Fibroblast of the aortic adventitia (primary cell): ENCODE results near the gene LYRM4. TPM values are rescaled to one million over a fixed set of nuclear protein-coding genes. Genes with fewer than 3 reads are reported as not detected.

ENCODE experiments used
- DNase-seq: peaks from one replicate; pipeline ENCODE4 v3.0.0-alpha.2; 2010; ENCODE audit warnings: low read depth
- H3K4me3 ChIP-seq: 2 replicates; pipeline ENCODE4 v1.5.1; 2011; ENCODE audit warnings: low read depth, mild to moderate bottlenecking, control low read depth, low read length, moderate library complexity
- total RNA-seq: library from RNA; depleted of rRNA; stranded (reverse); fragments of >200 nt; gene quantifications from 2 replicates; pipeline ENCODE4 v1.2.3, GENCODE V29; 2012; ENCODE audit warnings: low replicate concordance
- TF ChIP-seq, protein P1 (sequence below): IDR thresholded peaks from 2 replicates; pipeline ENCODE4 v1.5.1; 2011; ENCODE audit warnings: mild to moderate bottlenecking, low read length, control low read depth, inconsistent platforms; ENCODE audit not compliant: insufficient read depth

Gene LYRM4
- total RNA-seq, 1 donor, result 21.2 TPM

- DNase-seq, result no peak
- TF ChIP-seq, protein P1, sequence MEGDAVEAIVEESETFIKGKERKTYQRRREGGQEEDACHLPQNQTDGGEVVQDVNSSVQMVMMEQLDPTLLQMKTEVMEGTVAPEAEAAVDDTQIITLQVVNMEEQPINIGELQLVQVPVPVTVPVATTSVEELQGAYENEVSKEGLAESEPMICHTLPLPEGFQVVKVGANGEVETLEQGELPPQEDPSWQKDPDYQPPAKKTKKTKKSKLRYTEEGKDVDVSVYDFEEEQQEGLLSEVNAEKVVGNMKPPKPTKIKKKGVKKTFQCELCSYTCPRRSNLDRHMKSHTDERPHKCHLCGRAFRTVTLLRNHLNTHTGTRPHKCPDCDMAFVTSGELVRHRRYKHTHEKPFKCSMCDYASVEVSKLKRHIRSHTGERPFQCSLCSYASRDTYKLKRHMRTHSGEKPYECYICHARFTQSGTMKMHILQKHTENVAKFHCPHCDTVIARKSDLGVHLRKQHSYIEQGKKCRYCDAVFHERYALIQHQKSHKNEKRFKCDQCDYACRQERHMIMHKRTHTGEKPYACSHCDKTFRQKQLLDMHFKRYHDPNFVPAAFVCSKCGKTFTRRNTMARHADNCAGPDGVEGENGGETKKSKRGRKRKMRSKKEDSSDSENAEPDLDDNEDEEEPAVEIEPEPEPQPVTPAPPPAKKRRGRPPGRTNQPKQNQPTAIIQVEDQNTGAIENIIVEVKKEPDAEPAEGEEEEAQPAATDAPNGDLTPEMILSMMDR, result no peak
- no peak overlapping the region for H3K4me3 ChIP-seq
These were observed 165.5 kb downstream of the LYRM4 start for GRCh38 chr6:5095236-5095635.

- peak; percentile 93 for DNase-seq
- no peak overlapping the region for H3K4me3 ChIP-seq
- TF ChIP-seq, protein P1, result no peak
These were observed 166.4 kb downstream of the LYRM4 start for GRCh38 chr6:5094327-5094726.

DNA sequence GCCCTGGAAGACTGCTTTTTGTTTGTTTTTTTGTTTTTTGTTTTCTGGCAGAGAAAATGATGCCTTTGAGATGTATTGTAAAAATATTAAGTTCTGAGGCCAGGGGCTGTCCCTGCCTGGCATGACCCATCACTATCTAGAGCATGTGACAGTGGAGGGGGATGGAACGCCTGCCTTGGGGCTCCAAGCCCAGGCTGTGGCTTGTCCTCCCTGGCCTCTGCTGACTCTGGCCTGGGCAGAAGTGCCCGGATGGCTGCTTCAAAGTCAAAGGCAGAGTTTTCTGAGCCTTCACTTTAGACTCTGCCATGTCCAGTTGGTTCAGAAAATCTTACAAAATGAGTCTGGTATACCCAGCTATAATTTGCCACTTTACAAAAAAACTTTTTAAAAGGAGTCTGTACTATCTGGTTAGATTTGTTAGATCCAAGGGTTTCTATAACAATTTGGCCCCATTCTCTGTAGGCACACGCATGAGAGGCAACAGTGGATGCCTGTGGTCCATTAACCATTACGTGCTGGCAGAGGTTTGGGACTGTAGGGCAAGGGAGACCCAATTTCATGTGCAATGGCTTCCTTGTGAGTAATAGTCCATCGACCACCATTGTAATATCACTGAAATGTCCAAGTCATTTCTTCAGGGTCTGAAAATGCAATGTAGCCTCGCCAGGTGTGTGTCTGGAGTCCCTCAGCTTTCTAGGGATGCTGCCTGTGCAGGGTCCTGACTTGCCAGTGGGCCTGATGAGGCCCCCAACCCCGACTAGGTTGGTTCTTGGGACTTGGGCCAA, 167.3 kb downstream of the LYRM4 start:
- no peak for DNase-seq

DNA sequence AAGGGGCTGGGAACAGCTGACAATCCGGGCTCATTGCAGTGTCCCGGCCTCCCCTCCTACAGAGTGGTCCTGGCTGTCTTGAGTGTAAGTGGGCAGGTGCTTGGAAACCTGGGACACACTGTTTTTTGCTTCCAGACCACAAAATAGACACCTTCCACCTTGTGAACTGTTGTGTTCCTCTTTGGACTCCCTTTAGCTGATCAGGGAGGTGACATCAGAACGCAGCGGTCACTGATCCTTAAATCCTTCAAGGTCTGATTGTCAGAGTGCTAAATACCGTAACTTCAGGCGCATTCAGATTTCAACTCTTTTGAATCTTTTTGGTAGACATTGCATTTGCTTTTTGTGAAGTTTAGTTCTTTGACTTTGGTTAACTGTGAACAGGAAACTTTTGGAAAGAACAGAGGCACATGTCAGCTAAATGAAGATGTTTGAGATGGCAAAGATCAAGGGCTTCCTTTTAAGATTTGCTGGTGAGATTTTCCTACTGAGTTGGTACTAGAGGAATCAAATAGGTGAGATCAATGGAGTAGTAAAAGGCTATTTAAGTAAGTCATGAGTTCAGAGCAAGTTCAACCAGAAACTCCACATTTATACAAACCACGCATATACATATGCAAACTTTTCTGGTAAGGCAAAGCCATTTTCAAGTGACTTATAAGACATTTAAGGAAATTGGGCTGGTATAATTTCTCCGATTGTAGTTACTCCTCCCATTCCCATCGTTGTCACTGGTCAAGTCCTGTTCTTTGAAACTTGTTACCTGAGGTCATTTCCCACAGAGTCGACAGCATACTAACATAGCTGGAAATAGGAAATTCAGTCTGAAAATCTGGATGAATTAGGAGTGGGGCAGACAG, 169.3 kb downstream of the LYRM4 start:
- no peak for DNase-seq
- TF ChIP-seq, protein P1, result no peak
- no peak overlapping the region for H3K4me3 ChIP-seq

More for the DNA sequence above, 167.3 kb downstream of the LYRM4 start:
- H3K4me3 ChIP-seq, result no peak overlapping the region
- TF ChIP-seq, protein P1, result no peak

DNA sequence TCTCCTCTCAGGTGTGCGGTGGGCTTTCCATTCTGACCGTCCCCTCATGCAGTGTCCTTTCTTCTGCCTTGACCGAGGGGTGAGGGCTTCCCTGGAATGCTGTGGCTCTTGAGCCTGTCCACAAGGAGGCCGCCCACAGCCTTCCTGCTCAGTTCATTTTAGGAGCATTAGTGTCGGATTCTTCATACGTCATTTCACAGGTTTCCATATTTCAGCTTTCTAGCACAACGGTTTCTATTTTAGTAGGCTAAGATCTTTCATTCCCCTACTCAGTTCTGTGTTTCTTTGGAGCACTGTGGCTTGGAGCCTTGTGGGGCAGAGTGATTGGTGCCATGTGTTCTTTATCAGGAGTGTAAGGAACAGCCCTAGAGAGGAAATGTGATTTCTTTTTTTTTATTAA, 170.1 kb downstream of the LYRM4 start:
- DNase-seq, result no peak
- TF ChIP-seq, protein P1, result no peak
- H3K4me3 ChIP-seq, result no peak overlapping the region

DNA sequence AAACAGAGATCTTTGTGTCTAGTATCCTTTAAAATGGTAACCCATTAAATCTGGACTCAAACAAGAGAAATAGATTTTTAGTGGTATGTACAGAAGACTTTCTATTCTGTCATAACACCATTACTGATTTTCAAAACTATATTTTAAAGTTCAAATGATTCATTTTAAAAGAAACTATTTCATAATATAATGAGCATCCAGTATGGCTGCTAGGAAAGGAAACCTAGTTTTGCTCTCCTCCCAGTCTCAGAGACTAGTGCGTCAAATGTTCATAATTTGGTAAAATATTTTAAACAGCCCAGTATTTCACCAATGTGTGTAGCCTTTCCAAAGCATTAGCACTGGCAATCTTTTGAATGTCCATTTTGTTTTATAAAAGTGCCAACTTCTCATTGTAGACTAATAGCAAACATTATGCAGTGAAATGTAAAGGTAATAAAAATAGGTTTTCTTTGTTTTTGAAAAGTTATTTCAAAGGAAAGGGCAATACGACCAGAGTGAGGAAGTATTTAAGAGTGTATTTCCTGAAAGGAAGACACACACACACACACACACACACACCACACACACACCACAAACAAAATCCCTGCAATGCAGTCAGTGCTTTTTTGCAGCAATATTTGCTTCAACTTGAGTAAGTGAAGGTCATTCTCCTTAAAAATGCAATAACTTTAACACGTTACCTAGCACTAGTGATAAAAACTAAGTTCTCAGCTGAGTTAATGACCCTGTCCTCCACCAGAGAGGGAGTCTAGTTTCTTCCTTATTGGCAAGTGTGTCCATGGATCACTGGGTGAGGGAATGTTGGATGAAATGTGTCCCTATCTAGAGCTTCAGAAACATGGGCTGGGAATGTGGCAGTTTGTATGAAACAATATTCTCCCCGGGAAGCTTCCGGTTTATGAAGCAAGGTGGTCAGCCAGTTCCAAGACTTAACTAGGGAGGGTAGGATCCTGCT, 171.0 kb downstream of the LYRM4 start:
- TF ChIP-seq, protein P1, result no peak
- no peak overlapping the region for H3K4me3 ChIP-seq
- no peak for DNase-seq
